Liver (tissue), 9 donors: Measurements from ENCODE around the gene ZBP1. TPM values are rescaled to one million over a fixed set of nuclear protein-coding genes. Genes with fewer than 3 reads are reported as not detected.
A peak's percentile ranks its signal among the peaks of the same experiment; 100 is the strongest.

Source experiments
- DNase-seq: peaks from one replicate; pipeline ENCODE4 v3.0.0-alpha.2; 2017; ENCODE audit warnings: low spot score
- H3K27ac ChIP-seq, 2 donors: one replicate each; pipeline ENCODE4 v1.7.0; 2013; ENCODE audit warnings: inconsistent platforms in 2 of 2, low read length in 2 of 2, control low read depth in 1 of 2, low read depth in 1 of 2, mild to moderate bottlenecking in 1 of 2
- H3K27me3 ChIP-seq, 4 donors: one replicate each; pipeline versions ENCODE4 v1.6.1 to v1.7.0; 2013; ENCODE audit warnings: low read length in 3 of 4, inconsistent platforms in 1 of 4, mild to moderate bottlenecking in 1 of 4, moderate library complexity in 1 of 4; ENCODE audit not compliant: control insufficient read depth in 4 of 4, insufficient read depth in 4 of 4
- H3K36me3 ChIP-seq, 4 donors: one replicate each; pipeline versions ENCODE4 v1.6.1 to v1.7.0; 2013; ENCODE audit warnings: low read length in 3 of 4, mild to moderate bottlenecking in 3 of 4, low read depth in 1 of 4, moderate library complexity in 1 of 4; ENCODE audit not compliant: control insufficient read depth in 4 of 4, insufficient read depth in 3 of 4
- H3K4me1 ChIP-seq, 4 donors: one replicate each; pipeline versions ENCODE4 v1.6.1 to v1.7.0; 2013; ENCODE audit warnings: low read length in 3 of 4, mild to moderate bottlenecking in 3 of 4, moderate library complexity in 1 of 4; ENCODE audit not compliant: control insufficient read depth in 4 of 4, insufficient read depth in 4 of 4
- H3K4me3 ChIP-seq, 3 donors: one replicate each; pipeline versions ENCODE4 v1.6.1 to v1.7.0; 2013; ENCODE audit warnings: low read length in 3 of 3, control low read depth in 1 of 3, low read depth in 1 of 3, mild to moderate bottlenecking in 1 of 3
- H3K9ac ChIP-seq, 2 donors: one replicate each; pipeline ENCODE4 v1.7.0; 2013; ENCODE audit warnings: low read length in 2 of 2, mild to moderate bottlenecking in 2 of 2, moderate library complexity in 2 of 2, control low read depth in 1 of 2, low read depth in 1 of 2
- H3K9me3 ChIP-seq, 4 donors: one replicate each; pipeline versions ENCODE4 v1.6.1 to v1.7.0; 2013; ENCODE audit warnings: low read length in 3 of 4; ENCODE audit not compliant: control insufficient read depth in 4 of 4
- EGR1 ChIP-seq, 2 donors: IDR thresholded peaks; 2 replicates each; pipeline ENCODE4 v1.6.1; 2016 to 2018; ENCODE audit warnings: antibody characterized with exemption in 2 of 2, low read depth in 2 of 2
- FOXA1 ChIP-seq: IDR thresholded peaks from 2 replicates; pipeline ENCODE4 v1.6.1; 2016; ENCODE audit warnings: antibody characterized with exemption
- FOXA2 ChIP-seq: IDR thresholded peaks from 2 replicates; pipeline ENCODE4 v1.6.1; 2016; ENCODE audit warnings: antibody characterized with exemption
- GABPA ChIP-seq, 2 donors: IDR thresholded peaks in 1 of 2; conservative IDR thresholded peaks in 1 of 2; 2 replicates each; pipeline ENCODE4 v1.6.1; 2016; ENCODE audit warnings: antibody characterized with exemption in 2 of 2, mild to moderate bottlenecking in 1 of 2, moderate library complexity in 1 of 2
- HNF4A ChIP-seq, 2 donors: conservative IDR thresholded peaks; 2 replicates each; pipeline ENCODE4 v1.6.1; 2016; ENCODE audit warnings: antibody characterized with exemption in 2 of 2, mild to moderate bottlenecking in 2 of 2
- HNF4G ChIP-seq: IDR thresholded peaks from 2 replicates; pipeline ENCODE4 v1.6.1; 2016; ENCODE audit warnings: antibody characterized with exemption
- JUND ChIP-seq, 2 donors: IDR thresholded peaks; 2 replicates each; pipeline ENCODE4 v1.6.1; 2016; ENCODE audit warnings: antibody characterized with exemption in 2 of 2
- RAD21 ChIP-seq, 2 donors: IDR thresholded peaks; 2 replicates each; pipeline ENCODE4 v1.6.1; 2016; ENCODE audit warnings: antibody characterized with exemption in 2 of 2, mild to moderate bottlenecking in 2 of 2
- RXRA ChIP-seq, 2 donors: IDR thresholded peaks; 2 replicates each; pipeline ENCODE4 v1.6.1; 2017 to 2018; ENCODE audit warnings: antibody characterized with exemption in 2 of 2, mild to moderate bottlenecking in 1 of 2
- SP1 ChIP-seq: IDR thresholded peaks from 2 replicates; pipeline ENCODE4 v1.6.1; 2018; ENCODE audit warnings: antibody characterized with exemption, mild to moderate bottlenecking
- TAF1 ChIP-seq: conservative IDR thresholded peaks from 2 replicates; pipeline ENCODE4 v1.6.1; 2016; ENCODE audit warnings: antibody characterized with exemption, mild to moderate bottlenecking
- YY1 ChIP-seq: IDR thresholded peaks from 2 replicates; pipeline ENCODE4 v1.6.1; 2016; ENCODE audit warnings: antibody characterized with exemption, mild to moderate bottlenecking
- WGBS: extraction: QIAGEN DNeasy Blood & Tissue Kit; methylation state at CpG from one replicate; pipeline ENCODE4 v1.1.7; 2013; 5-methylcytosine and 5-hydroxymethylcytosine counted together
- polyA plus RNA-seq, 2 donors: library from polyadenylated mRNA; stranded (reverse) in 1 of 2; unstranded in 1 of 2; fragments of 200-250 nt in 1 of 2; fragments of >200 nt in 1 of 2; fragmentation: Nextera tagmentation in 1 of 2; extraction: Ambion mirVana in 1 of 2; gene quantifications; one replicate each; pipeline versions ENCODE4 v1.2.1 to v1.2.3, GENCODE V29; 2013 to 2015
- total RNA-seq, 2 donors: library from RNA; depleted of rRNA; stranded (reverse); fragments of >200 nt; gene quantifications; one replicate each; pipeline ENCODE4 v1.2.3, GENCODE V29; 2014
- TF ChIP-seq, protein P1 (sequence below): fragments of 150-350 bp; IDR thresholded peaks from 2 replicates; pipeline ENCODE4 v1.5.1; 2017; ENCODE audit warnings: improper control_type of control experiment, low read depth, low read length; ENCODE audit not compliant: missing input control
- TF ChIP-seq, protein P2 (sequence below): IDR thresholded peaks from 2 replicates; pipeline ENCODE4 v1.6.1; 2016; ENCODE audit warnings: antibody characterized with exemption, mild to moderate bottlenecking
- TF ChIP-seq, protein P3 (sequence below): IDR thresholded peaks from 2 replicates; pipeline ENCODE4 v1.6.1; 2016; ENCODE audit warnings: antibody characterized with exemption
- TF ChIP-seq, protein P4 (sequence below): IDR thresholded peaks from 2 replicates; pipeline ENCODE4 v1.6.1; 2016; ENCODE audit warnings: antibody characterized with exemption
- donor health status: healthy.
- donor health status: healthy.
- donor health status: healthy.
- donor health status: healthy.
- donor health status: healthy.

Gene ZBP1
- total and polyA plus RNA-seq, 4 donors = 0.06 to 0.42 (median 0.13) TPM

DNA sequence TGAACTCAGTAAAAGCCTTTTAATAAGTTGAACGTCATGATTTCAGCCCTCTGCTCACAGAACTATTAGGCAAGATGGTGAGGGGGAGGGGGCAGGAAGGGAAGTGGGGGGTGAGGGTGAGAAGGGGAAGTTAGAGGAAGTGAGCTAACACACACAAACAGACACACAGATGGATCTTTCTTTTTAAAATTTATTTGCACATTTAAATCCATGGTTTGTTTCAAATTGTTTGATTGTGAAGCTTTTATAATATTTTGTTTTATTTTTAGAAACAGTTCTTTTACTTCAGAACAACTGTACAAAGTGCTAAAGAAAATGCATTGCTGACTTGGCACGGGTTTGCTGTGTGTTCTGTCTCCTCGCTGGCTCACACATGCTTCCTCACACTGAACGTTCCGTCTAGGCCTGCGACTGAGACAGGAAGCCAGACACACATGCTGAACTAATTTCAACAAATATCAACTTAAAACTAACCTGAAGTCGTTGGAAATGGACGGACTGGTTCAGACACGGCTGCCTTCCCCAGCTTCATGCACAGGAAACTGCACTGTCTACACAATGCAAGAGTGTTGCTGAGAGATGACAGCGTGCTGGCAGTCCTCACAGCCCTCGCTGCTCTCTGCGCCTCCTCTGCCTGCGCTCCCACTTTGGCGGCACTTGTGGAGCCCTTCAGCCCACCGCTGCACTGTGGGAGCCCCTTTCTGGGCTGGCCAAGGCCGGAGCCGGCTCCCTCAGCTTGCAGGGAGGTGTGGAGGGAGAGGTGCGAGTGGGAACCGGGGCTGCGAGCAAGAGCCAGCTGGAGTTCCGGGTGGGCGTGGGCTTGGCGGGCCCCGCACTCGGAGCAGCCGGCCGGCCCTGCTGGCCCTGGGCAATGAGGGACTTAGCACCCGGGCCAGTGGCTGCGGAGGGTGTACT is 8.1 kb upstream of the ZBP1 start:
- Histone ChIP-seq H3K4me1 (peaks cover 0 to 2% (median 0%) of the 10 kb centered on the region in 4 donors), H3K9me3 (peaks cover 0 to 12% (median 7%) of the 10 kb centered on the region in 4 donors), H3K4me3 (no peak overlapping the region), H3K9ac (no peak overlapping the region), H3K27me3 (peaks cover 0 to 3% (median 0%) of the 10 kb centered on the region in 4 donors), H3K36me3 (no peaks in the 10 kb centered on the region), H3K27ac (peak overlapping the region; percentile 65 to 75)
- 73% methylated on average over 28 of the region's 29 CpGs for WGBS
- DNase-seq = no peak
- no peak for TF ChIP-seq TAF1
- no peak for TF ChIP-seq YY1
- TF ChIP-seq, protein P1, sequence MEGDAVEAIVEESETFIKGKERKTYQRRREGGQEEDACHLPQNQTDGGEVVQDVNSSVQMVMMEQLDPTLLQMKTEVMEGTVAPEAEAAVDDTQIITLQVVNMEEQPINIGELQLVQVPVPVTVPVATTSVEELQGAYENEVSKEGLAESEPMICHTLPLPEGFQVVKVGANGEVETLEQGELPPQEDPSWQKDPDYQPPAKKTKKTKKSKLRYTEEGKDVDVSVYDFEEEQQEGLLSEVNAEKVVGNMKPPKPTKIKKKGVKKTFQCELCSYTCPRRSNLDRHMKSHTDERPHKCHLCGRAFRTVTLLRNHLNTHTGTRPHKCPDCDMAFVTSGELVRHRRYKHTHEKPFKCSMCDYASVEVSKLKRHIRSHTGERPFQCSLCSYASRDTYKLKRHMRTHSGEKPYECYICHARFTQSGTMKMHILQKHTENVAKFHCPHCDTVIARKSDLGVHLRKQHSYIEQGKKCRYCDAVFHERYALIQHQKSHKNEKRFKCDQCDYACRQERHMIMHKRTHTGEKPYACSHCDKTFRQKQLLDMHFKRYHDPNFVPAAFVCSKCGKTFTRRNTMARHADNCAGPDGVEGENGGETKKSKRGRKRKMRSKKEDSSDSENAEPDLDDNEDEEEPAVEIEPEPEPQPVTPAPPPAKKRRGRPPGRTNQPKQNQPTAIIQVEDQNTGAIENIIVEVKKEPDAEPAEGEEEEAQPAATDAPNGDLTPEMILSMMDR = no peak
- TF ChIP-seq EGR1 (IDR thresholded peaks at IDR 0.05; ENCODE audit: low read depth in 2 of 2) = no peak
- TF ChIP-seq RAD21 (IDR thresholded peaks at IDR 0.05) = no peak
- TF ChIP-seq JUND (IDR thresholded peaks at IDR 0.05) = no peak
- no peak for TF ChIP-seq GABPA (IDR thresholded peaks at IDR 0.05 in 1 of 2, conservative IDR thresholded peaks at IDR 0.05 in 1 of 2)
- TF ChIP-seq, protein P2, sequence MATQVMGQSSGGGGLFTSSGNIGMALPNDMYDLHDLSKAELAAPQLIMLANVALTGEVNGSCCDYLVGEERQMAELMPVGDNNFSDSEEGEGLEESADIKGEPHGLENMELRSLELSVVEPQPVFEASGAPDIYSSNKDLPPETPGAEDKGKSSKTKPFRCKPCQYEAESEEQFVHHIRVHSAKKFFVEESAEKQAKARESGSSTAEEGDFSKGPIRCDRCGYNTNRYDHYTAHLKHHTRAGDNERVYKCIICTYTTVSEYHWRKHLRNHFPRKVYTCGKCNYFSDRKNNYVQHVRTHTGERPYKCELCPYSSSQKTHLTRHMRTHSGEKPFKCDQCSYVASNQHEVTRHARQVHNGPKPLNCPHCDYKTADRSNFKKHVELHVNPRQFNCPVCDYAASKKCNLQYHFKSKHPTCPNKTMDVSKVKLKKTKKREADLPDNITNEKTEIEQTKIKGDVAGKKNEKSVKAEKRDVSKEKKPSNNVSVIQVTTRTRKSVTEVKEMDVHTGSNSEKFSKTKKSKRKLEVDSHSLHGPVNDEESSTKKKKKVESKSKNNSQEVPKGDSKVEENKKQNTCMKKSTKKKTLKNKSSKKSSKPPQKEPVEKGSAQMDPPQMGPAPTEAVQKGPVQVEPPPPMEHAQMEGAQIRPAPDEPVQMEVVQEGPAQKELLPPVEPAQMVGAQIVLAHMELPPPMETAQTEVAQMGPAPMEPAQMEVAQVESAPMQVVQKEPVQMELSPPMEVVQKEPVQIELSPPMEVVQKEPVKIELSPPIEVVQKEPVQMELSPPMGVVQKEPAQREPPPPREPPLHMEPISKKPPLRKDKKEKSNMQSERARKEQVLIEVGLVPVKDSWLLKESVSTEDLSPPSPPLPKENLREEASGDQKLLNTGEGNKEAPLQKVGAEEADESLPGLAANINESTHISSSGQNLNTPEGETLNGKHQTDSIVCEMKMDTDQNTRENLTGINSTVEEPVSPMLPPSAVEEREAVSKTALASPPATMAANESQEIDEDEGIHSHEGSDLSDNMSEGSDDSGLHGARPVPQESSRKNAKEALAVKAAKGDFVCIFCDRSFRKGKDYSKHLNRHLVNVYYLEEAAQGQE = no peak
- no peak for TF ChIP-seq HNF4G
- no peak for TF ChIP-seq FOXA2
- no peak for TF ChIP-seq HNF4A (conservative IDR thresholded peaks at IDR 0.05)
- TF ChIP-seq, protein P3, sequence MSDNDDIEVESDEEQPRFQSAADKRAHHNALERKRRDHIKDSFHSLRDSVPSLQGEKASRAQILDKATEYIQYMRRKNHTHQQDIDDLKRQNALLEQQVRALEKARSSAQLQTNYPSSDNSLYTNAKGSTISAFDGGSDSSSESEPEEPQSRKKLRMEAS = no peak
- TF ChIP-seq, protein P4, sequence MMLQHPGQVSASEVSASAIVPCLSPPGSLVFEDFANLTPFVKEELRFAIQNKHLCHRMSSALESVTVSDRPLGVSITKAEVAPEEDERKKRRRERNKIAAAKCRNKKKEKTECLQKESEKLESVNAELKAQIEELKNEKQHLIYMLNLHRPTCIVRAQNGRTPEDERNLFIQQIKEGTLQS = no peak

DNA sequence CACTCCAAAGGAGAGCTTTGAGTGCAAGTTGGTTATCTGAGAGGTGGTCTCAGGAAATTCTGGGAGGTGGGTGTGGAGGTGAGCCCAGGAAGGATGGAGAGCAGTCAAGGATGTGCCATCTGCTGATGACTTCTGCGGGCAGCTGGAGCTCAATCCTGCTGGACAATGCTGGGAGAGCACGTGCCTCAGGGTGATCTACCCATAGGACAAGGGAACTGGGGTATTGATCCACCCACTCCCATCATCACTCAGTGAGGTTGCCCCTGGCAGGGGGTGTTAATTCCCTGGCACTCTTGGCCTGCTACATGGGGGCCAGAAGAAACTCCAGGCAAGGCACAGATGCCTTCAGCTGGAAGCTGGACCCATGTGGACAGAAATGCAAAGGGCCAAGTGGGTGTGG is 7.1 kb upstream of the ZBP1 start:
- H3K27ac ChIP-seq = peak overlapping the region; percentile 32 to 38
- H3K4me3 ChIP-seq = no peak overlapping the region
- no peak overlapping the region for H3K9ac ChIP-seq

More for the DNA sequence above, 7.1 kb upstream of the ZBP1 start:
- Histone ChIP-seq H3K36me3 (no peaks in the 10 kb centered on the region), H3K9me3 (peaks cover 0 to 12% (median 7%) of the 10 kb centered on the region in 4 donors), H3K4me1 (peaks cover 0 to 2% (median 0%) of the 10 kb centered on the region in 4 donors), H3K27me3 (no peaks in the 10 kb centered on the region)
- no peak for DNase-seq
- TF ChIP-seq RXRA (IDR thresholded peaks at IDR 0.05) (no peak), FOXA1 (no peak), SP1 (no peak)
- TF ChIP-seq, protein P2 = no peak
- WGBS = 90% methylated on average over 2 of the region's 2 CpGs
